ENCODE results near the gene MMD2. TPM values are rescaled to one million over a fixed set of nuclear protein-coding genes. Genes with fewer than 3 reads are reported as not detected.

The MMD2 gene
- polyA plus RNA-seq, 1 experiment, result not detected

DNA sequence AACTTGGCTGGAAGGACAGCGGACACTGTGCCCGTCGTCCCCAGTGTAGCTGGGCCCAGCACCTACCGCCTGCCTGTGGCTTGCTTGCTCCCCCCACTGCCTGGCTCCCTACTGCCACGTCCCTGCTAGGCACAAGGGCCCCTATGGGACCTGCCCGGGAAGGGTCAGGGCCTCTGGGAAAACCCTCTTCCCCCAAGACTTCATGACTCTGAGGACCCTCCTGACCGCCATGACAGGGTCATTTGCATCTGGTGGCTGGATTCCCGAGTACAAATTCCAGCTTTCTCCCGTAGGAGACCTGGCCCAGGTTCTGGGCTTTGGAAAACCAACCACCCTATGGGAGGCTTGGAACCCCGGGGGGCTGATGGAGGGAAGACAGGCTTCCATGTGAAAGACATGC lies 1.4 kb upstream of the MMD2 start:
- ChIA-PET CTCF (interaction anchor here (1.5 kb wide), 1 partner anchor 13 kb away, joined by 6 read pairs; no protein-coding TSS in a partner anchor), POLR2A (no interaction called here)
- TF ChIP-seq CTCF (IDR thresholded peaks at IDR 0.05; ENCODE audit: insufficient read depth, low read depth, low read length), result no peak
- no peak for DNase-seq (ENCODE audit: low read depth)
- H3K27me3 ChIP-seq (ENCODE audit: control insufficient read depth, insufficient read depth, low read length), result peaks cover 7% of the 10 kb centered on the region
- no peak overlapping the region for H3K4me3 ChIP-seq (ENCODE audit: low read depth, low read length)
- no peaks in the 10 kb centered on the region for H3K36me3 ChIP-seq (ENCODE audit: control insufficient read depth, insufficient read depth, low read length)

GRCh38 chr7:4959893-4960292 lies 906 bp upstream of the MMD2 start:
- H3K4me3 ChIP-seq (ENCODE audit: low read depth, low read length), result no peak overlapping the region
- no peaks in the 10 kb centered on the region for H3K36me3 ChIP-seq (ENCODE audit: control insufficient read depth, insufficient read depth, low read length)
- ChIA-PET POLR2A (no interaction called here), CTCF (no interaction called here)
- no peak for TF ChIP-seq CTCF (IDR thresholded peaks at IDR 0.05; ENCODE audit: insufficient read depth, low read depth, low read length)
- H3K27me3 ChIP-seq (ENCODE audit: control insufficient read depth, insufficient read depth, low read length), result peaks cover 7% of the 10 kb centered on the region
- no peak for DNase-seq (ENCODE audit: low read depth)

GRCh38 chr7:4959306-4959705 lies 319 bp upstream of the MMD2 start:
- ChIA-PET POLR2A (interaction anchor here (0.6 kb wide), 1 partner anchor 86 kb away, joined by 4 read pairs; no protein-coding TSS in a partner anchor), CTCF (no interaction called here)
- Histone ChIP-seq H3K36me3 (ENCODE audit: control insufficient read depth, insufficient read depth, low read length) (no peaks in the 10 kb centered on the region), H3K27me3 (ENCODE audit: control insufficient read depth, insufficient read depth, low read length) (peaks cover 7% of the 10 kb centered on the region), H3K4me3 (ENCODE audit: low read depth, low read length) (no peak overlapping the region)
- no peak for DNase-seq (ENCODE audit: low read depth)
- TF ChIP-seq CTCF (IDR thresholded peaks at IDR 0.05; ENCODE audit: insufficient read depth, low read depth, low read length), result no peak

- H3K36me3 ChIP-seq (ENCODE audit: control insufficient read depth, insufficient read depth, low read length), result no peaks in the 10 kb centered on the region
- peaks cover 7% of the 10 kb centered on the region for H3K27me3 ChIP-seq (ENCODE audit: control insufficient read depth, insufficient read depth, low read length)
- ChIA-PET POLR2A (no interaction called here), CTCF (interaction anchor here (2.3 kb wide), 1 partner anchor 16 kb away, joined by 10 read pairs; no protein-coding TSS in a partner anchor)
- no peak for TF ChIP-seq CTCF (IDR thresholded peaks at IDR 0.05; ENCODE audit: insufficient read depth, low read depth, low read length)
- no peak for DNase-seq (ENCODE audit: low read depth)
- no peak overlapping the region for H3K4me3 ChIP-seq (ENCODE audit: low read depth, low read length)
Observed at GRCh38 chr7:4957847-4958476, 1.0 kb downstream of the MMD2 start.

DNA sequence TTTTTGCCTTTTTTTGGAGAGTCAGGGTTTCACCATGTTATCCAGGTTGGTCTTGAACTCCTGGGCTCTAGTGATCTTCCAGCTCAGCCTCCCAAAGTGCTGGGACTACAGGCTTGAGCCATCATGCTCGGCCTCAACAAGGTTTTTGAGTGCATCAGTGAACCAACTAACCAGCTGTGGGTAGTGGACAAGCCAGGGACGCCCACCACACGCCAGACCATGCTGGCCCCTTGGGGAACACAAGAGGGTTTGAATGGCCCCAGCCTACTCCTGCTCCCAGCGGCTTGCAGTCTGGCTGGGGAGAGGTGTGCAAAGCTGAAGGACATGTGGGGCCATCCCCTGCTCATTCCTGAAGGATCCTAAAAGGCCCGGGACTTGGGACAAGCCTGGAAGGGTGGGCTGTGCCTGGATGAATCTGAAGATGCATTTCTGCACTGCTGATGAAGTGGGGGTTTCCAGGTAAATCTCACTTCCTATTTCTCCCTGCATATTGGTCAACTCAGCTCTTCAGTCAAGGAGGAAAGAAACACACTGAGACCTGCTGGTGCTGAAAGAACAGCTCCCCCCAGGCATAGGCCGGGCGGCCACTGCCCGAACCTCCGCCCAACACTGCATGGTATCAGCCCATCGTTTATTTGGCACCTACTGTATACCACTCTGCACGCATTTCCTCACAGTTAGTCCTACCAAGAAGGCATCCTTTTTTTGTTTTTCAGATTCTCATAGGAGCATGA lies 6.9 kb downstream of the MMD2 start:
- TF ChIP-seq CTCF (IDR thresholded peaks at IDR 0.05; ENCODE audit: insufficient read depth, low read depth, low read length), result no peak
- CTCF ChIA-PET, result interaction anchor here (1.4 to 2.3 kb wide), 2 partner anchors 22 to 68 kb away, joined by 3 to 8 read pairs; partner anchors contain the start of gene RADIL
- Histone ChIP-seq H3K27me3 (ENCODE audit: control insufficient read depth, insufficient read depth, low read length) (no peaks in the 10 kb centered on the region), H3K36me3 (ENCODE audit: control insufficient read depth, insufficient read depth, low read length) (no peaks in the 10 kb centered on the region), H3K4me3 (ENCODE audit: low read depth, low read length) (no peak overlapping the region)
- POLR2A ChIA-PET, result no interaction called here
- no peak for DNase-seq (ENCODE audit: low read depth)
